Measurements from ENCODE around the gene ATP5MC3.

DNA sequence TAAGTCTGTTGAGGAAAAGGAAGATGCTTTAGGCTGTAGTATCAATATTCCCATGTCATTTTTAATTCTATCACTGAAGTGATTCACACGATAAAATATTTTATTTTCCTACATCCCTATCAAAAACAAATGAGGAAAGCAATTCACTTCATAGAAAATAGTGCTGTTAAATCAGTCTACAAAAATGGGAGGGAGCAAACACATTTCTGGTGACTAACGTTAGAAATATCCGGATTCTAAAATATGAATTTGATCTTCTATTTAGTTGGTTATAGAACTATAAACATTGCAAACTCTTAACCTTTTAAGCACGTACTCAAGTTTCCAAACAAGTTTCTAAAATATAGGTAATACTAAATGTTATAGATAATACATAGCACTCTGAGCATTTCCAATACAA, 34.3 kb downstream of the ATP5MC3 start:
- TF ChIP-seq CTCF (IDR thresholded peaks at IDR 0.05; ENCODE audit: poor library complexity, severe bottlenecking) (no peak), EP300 (conservative IDR thresholded peaks at IDR 0.05; ENCODE audit: poor library complexity, severe bottlenecking) (no peak), POLR2AphosphoS5 (IDR thresholded peaks at IDR 0.05) (no peak), REST (IDR thresholded peaks at IDR 0.05; ENCODE audit: borderline replicate concordance) (no peak), EZH2 (IDR thresholded peaks at IDR 0.05; ENCODE audit: borderline replicate concordance, insufficient read depth, low read length, poor library complexity, severe bottlenecking) (no peak), RAD21 (conservative IDR thresholded peaks at IDR 0.05) (no peak), TAF1 (IDR thresholded peaks at IDR 0.05; ENCODE audit: low read depth) (no peak), SMC3 (conservative IDR thresholded peaks at IDR 0.05; ENCODE audit: poor library complexity) (no peak), MXI1 (conservative IDR thresholded peaks at IDR 0.05; ENCODE audit: poor library complexity, severe bottlenecking) (no peak)
